ENCODE measurements around the gene BCL6B.

Gene BCL6B

GRCh38 chr17:7060165-7060891 lies 37.5 kb downstream of the BCL6B start:
- DNase-seq (ENCODE audit: low read depth in 2 of 2) = peak in 1 of 2 donors; percentile 21

DNA sequence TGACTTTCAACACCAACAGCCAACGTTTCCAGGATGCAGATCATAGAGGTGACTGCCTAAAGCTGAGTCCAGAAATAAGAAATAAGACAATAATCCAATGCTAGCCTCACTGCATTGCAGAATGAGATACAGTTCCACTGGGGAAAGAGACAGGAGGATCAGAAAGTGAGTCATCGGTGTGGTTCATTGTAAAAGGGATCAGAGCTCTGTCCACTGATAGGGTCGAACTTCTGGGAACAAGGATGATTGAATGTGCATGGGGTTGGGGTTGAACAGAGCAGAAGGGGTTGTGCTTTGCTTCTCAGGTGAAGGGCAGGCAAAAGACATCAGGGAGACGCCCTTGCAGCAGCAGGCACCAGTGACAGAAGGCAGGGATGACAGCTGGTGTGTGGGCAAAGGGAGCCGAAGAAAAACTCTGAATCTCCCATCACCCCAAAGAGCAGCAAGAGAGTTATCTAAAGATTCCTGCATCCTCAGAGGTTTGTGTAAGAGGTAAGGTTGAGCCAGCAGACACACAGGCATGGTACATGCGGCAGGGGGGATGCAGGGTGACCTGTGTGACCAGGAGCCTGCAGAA lies 40.8 kb downstream of the BCL6B start:
- no peak for DNase-seq (ENCODE audit: low read depth in 2 of 2)

- DNase-seq (ENCODE audit: low read depth in 2 of 2) = no peak
Measured at GRCh38 chr17:7064261-7064660, 41.4 kb downstream of the BCL6B start.

DNA sequence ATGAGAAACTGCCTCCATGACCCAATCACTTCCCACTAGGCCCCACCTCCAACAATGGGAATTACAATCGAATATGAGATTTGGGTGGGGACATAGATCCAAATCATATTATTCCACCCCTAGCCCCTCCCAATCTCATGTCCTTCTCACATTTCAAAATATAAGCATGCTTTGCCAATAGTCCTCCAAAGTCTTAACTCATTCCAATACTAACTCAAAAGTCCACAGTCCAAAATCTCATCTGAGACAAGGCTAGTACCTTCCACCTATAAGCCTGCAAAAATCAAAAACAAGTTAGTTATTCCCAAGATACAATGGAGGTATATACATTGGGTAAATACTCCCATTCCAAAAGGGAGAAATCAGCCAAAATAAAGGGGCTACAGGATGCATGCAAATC lies 44.3 kb downstream of the BCL6B start:
- DNase-seq (ENCODE audit: low read depth in 2 of 2) = no peak

DNA sequence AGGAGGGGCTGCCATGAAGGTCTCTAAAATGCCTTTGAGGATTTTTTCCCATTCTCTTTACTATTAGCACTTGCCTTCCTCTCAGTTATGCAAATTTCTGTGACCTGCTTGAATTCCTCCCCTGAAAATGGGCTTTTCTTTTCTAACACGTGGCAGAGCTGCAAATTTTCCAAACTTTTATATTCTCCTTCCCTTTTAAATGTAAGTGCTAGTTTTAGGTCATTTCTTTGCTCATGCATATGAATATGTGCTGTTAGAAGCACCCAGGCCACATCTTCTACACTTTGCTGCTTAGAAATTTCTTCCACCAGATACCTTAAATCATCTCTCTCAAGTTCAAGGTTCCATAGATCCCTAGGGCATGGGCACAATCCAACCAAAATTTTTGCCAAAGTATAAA lies 45.4 kb downstream of the BCL6B start:
- DNase-seq (ENCODE audit: low read depth in 2 of 2) = no peak

DNA sequence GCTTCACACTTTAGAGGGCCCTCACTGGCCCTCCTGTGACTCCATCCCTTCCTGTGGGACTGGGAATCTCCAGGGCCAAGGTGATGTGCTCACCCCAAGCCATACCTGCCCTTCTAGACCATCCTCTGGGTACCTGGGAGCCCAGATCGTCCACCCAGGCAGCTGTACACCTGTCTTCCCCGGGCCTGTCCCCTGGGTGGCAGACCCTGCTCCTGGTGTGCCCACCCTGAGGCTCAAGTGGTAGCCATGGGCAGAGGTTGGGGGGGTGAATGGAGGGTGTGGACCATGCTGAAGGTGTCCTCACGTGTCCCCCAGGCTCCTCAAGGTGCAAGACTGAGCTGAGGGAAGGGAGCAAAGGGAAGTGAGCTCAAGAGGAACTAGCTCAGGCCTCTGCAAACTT lies 47.9 kb downstream of the BCL6B start:
- DNase-seq (ENCODE audit: low read depth in 2 of 2) = no peak

DNA sequence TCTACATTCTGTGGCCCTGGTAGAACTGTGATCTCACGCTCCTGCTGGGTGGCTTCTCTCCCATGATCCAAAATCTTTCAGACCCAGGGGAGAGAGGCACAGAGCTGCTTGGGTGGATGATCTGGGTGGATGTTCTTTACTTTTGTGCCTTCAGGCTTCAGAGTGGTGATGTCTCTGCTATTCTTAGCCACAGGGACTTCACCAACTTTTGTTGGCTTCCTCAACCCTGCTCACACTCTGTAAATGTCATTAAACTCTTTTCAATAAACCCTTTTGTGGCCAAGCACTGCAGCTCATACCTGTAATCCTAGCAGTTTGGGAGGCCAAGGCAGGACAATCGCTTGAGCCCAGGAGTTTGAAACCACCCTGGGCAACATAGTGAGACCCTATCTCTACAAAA lies 49.6 kb downstream of the BCL6B start:
- no peak for DNase-seq (ENCODE audit: low read depth in 2 of 2)

DNA sequence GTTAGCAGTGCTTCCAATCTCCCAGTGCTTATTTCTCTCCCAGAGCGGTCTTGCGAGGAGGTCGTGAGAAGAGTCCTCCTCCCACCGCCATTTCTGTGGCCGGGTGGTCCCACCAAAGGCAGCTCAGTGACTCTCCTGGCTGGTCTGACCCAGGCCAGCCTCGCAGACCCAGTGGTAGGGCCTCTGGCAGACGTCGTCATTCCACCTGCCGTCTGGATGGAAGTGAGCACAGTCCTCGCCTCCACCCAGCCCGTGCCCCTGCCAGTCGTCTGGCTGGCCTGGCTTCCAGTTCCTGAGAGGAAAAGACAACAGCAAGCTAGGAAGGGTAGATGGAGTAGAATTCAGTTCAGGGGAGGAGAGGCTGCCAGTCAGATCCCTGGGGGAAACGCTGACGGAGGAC lies 52.1 kb downstream of the BCL6B start:
- DNase-seq (ENCODE audit: low read depth in 2 of 2) = no peak

DNA sequence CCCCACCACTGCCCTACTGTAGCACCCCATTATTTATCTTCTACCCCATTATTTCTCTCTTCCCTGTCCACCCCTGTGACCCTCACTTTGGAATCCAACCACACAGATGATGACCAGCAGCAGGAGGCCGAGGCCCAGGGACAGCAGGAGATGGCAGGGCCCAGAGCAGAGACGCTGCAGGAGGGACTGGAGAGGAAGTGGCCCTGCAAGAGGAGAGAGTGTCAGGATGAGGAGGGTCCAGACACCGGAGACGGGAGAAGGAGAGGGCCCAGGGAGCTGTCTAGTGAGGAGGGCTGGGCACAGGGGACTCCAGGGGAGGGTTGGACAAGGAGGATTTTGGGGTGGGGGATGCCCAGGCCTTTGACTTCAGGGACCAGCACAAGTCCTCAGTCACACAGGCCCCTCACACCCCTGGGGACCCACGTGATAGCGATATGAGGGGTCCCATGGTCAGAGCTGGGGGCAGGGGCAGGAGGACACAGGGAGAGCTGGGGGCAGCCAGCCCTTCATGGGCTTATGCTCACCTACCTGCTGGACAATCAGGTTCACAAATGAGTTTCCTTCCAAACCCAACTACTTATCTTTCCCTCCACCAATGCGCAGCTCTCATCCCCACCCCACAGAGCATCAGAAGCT lies 55.2 kb downstream of the BCL6B start:
- DNase-seq (ENCODE audit: low read depth in 2 of 2) = no peak

GRCh38 chr17:7078711-7079110 lies 55.9 kb downstream of the BCL6B start:
- DNase-seq (ENCODE audit: low read depth in 2 of 2) = no peak
